HEK293 (cell line): ENCODE data around the gene TMEM187.

ENCODE experiments used
- EGR2 ChIP-seq: fragments of 450-650 bp; formaldehyde crosslinking; IDR thresholded peaks from 2 replicates; pipeline ENCODE4 v1.5.1; 2016; ENCODE audit warnings: low read depth, missing biosample characterization, missing genetic modification characterization
- GLIS2 ChIP-seq: fragments of 450-650 bp; formaldehyde crosslinking; IDR thresholded peaks from 2 replicates; pipeline ENCODE4 v1.5.1; 2016; ENCODE audit warnings: missing biosample characterization, missing genetic modification characterization
- IKZF3 ChIP-seq: fragments of 450-650 bp; IDR thresholded peaks from 2 replicates; pipeline ENCODE4 v1.5.0; 2018; ENCODE audit warnings: missing biosample characterization, mild to moderate bottlenecking, missing genetic modification characterization, moderate library complexity
- KLF1 ChIP-seq: fragments of 450-650 bp; formaldehyde crosslinking; IDR thresholded peaks from 2 replicates; pipeline ENCODE4 v1.5.1; 2016; ENCODE audit warnings: missing biosample characterization, missing genetic modification characterization
- KLF10 ChIP-seq: fragments of 450-650 bp; IDR thresholded peaks from 2 replicates; pipeline ENCODE4 v1.5.1; 2018; ENCODE audit warnings: missing biosample characterization, mild to moderate bottlenecking, missing genetic modification characterization
- KLF8 ChIP-seq: fragments of 450-650 bp; formaldehyde crosslinking; IDR thresholded peaks from 2 replicates; pipeline ENCODE4 v1.5.1; 2016; ENCODE audit warnings: missing biosample characterization, missing genetic modification characterization
- MEIS1 ChIP-seq: sonication (generic); formaldehyde crosslinking; IDR thresholded peaks from 2 replicates; pipeline ENCODE4 v1.8.1; 2022; ENCODE audit warnings: missing genetic modification reagents, mild to moderate bottlenecking, borderline replicate concordance
- SCRT2 ChIP-seq: fragments of 450-650 bp; formaldehyde crosslinking; IDR thresholded peaks from 2 replicates; pipeline ENCODE4 v1.5.1; 2016; ENCODE audit warnings: missing biosample characterization, missing genetic modification characterization
- SP7 ChIP-seq: fragments of 450-650 bp; formaldehyde crosslinking; IDR thresholded peaks from 2 replicates; pipeline ENCODE4 v1.5.1; 2016; ENCODE audit warnings: missing biosample characterization, missing genetic modification characterization
- TRIM28 ChIP-seq: IDR thresholded peaks from 2 replicates; pipeline ENCODE4 v1.6.1; 2011; ENCODE audit warnings: low read length, control low read depth, borderline replicate concordance
- ZBTB1 ChIP-seq: fragments of 450-650 bp; formaldehyde crosslinking; IDR thresholded peaks from 2 replicates; pipeline ENCODE4 v1.5.1; 2016; ENCODE audit warnings: missing biosample characterization, missing genetic modification characterization
- ZBTB8A ChIP-seq: fragments of 450-650 bp; formaldehyde crosslinking; IDR thresholded peaks from 2 replicates; pipeline ENCODE4 v1.5.1; 2016; ENCODE audit warnings: missing biosample characterization, missing genetic modification characterization
- ZNF10 ChIP-seq: fragments of 450-650 bp; formaldehyde crosslinking; IDR thresholded peaks from 2 replicates; pipeline ENCODE4 v1.5.1; 2017; ENCODE audit warnings: missing biosample characterization, missing genetic modification characterization
- ZNF132 ChIP-seq: fragments of 450-650 bp; formaldehyde crosslinking; IDR thresholded peaks from 2 replicates; pipeline ENCODE4 v1.5.1; 2017; ENCODE audit warnings: missing biosample characterization, missing genetic modification characterization, borderline replicate concordance
- ZNF174 ChIP-seq: fragments of 450-650 bp; formaldehyde crosslinking; IDR thresholded peaks from 2 replicates; pipeline ENCODE4 v1.5.0; 2017; ENCODE audit warnings: missing biosample characterization, mild to moderate bottlenecking, missing genetic modification characterization
- ZNF211 ChIP-seq: fragments of 450-650 bp; formaldehyde crosslinking; IDR thresholded peaks from 2 replicates; pipeline ENCODE4 v1.5.1; 2016; ENCODE audit warnings: low read depth, missing biosample characterization, missing genetic modification characterization
- ZNF223 ChIP-seq: fragments of 450-650 bp; formaldehyde crosslinking; IDR thresholded peaks from 2 replicates; pipeline ENCODE4 v1.5.1; 2016; ENCODE audit warnings: missing biosample characterization, missing genetic modification characterization
- ZNF24 ChIP-seq: fragments of 450-650 bp; formaldehyde crosslinking; IDR thresholded peaks from 2 replicates; pipeline ENCODE4 v1.5.1; 2016; ENCODE audit warnings: missing biosample characterization, missing genetic modification characterization
- ZNF280D ChIP-seq: fragments of 450-650 bp; formaldehyde crosslinking; IDR thresholded peaks from 2 replicates; pipeline ENCODE4 v1.5.1; 2016; ENCODE audit warnings: missing biosample characterization, missing genetic modification characterization
- ZNF362 ChIP-seq: fragments of 450-650 bp; formaldehyde crosslinking; IDR thresholded peaks from 2 replicates; pipeline ENCODE4 v1.5.1; 2016; ENCODE audit warnings: missing biosample characterization, missing genetic modification characterization
- ZNF510 ChIP-seq: fragments of 450-650 bp; formaldehyde crosslinking; IDR thresholded peaks from 2 replicates; pipeline ENCODE4 v1.5.1; 2018; ENCODE audit warnings: mild to moderate bottlenecking, missing genetic modification characterization, missing biosample characterization; ENCODE audit not compliant: insufficient replicate concordance
- ZNF518A ChIP-seq: fragments of 450-650 bp; formaldehyde crosslinking; conservative IDR thresholded peaks from 2 replicates; pipeline ENCODE4 v1.5.1; 2016; ENCODE audit warnings: low read depth, missing biosample characterization, missing genetic modification characterization
- ZNF529 ChIP-seq: fragments of 450-650 bp; formaldehyde crosslinking; IDR thresholded peaks from 2 replicates; pipeline ENCODE4 v1.5.1; 2017; ENCODE audit warnings: missing genetic modification characterization, missing biosample characterization; ENCODE audit not compliant: insufficient replicate concordance
- ZNF624 ChIP-seq: fragments of 450-650 bp; formaldehyde crosslinking; IDR thresholded peaks from 2 replicates; pipeline ENCODE4 v1.5.1; 2017; ENCODE audit warnings: missing biosample characterization, missing genetic modification characterization
- ZNF639 ChIP-seq: fragments of 450-650 bp; formaldehyde crosslinking; IDR thresholded peaks from 2 replicates; pipeline ENCODE4 v1.5.1; 2016; ENCODE audit warnings: missing biosample characterization, missing genetic modification characterization
- ZNF645 ChIP-seq: fragments of 450-650 bp; formaldehyde crosslinking; IDR thresholded peaks from 2 replicates; pipeline ENCODE4; 2016; ENCODE audit warnings: missing biosample characterization, missing genetic modification characterization
- ZNF701 ChIP-seq: fragments of 450-650 bp; formaldehyde crosslinking; IDR thresholded peaks from 2 replicates; pipeline ENCODE4 v1.5.1; 2016; ENCODE audit warnings: missing biosample characterization, missing genetic modification characterization
- ZNF707 ChIP-seq: fragments of 450-650 bp; formaldehyde crosslinking; IDR thresholded peaks from 2 replicates; pipeline ENCODE4 v1.5.1; 2016; ENCODE audit warnings: missing biosample characterization, missing genetic modification characterization
- ZNF777 ChIP-seq: fragments of 450-650 bp; formaldehyde crosslinking; IDR thresholded peaks from 2 replicates; pipeline ENCODE4 v1.5.1; 2017; ENCODE audit warnings: missing biosample characterization, missing genetic modification characterization, borderline replicate concordance
- ZSCAN16 ChIP-seq: fragments of 450-650 bp; formaldehyde crosslinking; IDR thresholded peaks from 2 replicates; pipeline ENCODE4 v1.5.1; 2016; ENCODE audit warnings: missing biosample characterization, missing genetic modification characterization

Gene TMEM187

GRCh38 chrX:153953342-153953830 is 19.2 kb upstream of the TMEM187 start (continued):
- TF ChIP-seq IKZF3 (tag by site-specific recombination), result 0 out of 2 replicates have a peak, but pooled peaks have one; percentile 23
- TF ChIP-seq ZNF701, result no peak
- TF ChIP-seq ZNF223 (tag by site-specific recombination), result no peak
- TF ChIP-seq ZNF132 (tag by site-specific recombination), result no peak
- no peak for TF ChIP-seq ZNF645 (tag by site-specific recombination)
- no peak for TF ChIP-seq TRIM28
- peak; percentile 58; the same call in 1 of the 2 replicates for TF ChIP-seq ZBTB8A
- peak; percentile 52; the same call in 1 of the 2 replicates for TF ChIP-seq ZNF639 (tag by site-specific recombination)
- TF ChIP-seq KLF8, result peak; percentile 85; the same call in 1 of the 2 replicates
- no peak for TF ChIP-seq MEIS1 (CRISPR knock-in tag)
- no peak for TF ChIP-seq ZNF624 (tag by site-specific recombination)
- TF ChIP-seq KLF1 (tag by site-specific recombination), result peak; percentile 80; the same call in 1 of the 2 replicates
- peak; percentile 95 for TF ChIP-seq SCRT2 (tag by site-specific recombination)
- 0 out of 2 replicates have a peak, but pooled peaks have one; percentile 45 for TF ChIP-seq ZNF10
- TF ChIP-seq ZNF362 (tag by site-specific recombination), result no peak
- peak; percentile 79 for TF ChIP-seq EGR2 (tag by site-specific recombination)
- TF ChIP-seq ZSCAN16 (tag by site-specific recombination), result no peak
- 0 out of 2 replicates have a peak, but pooled peaks have one; percentile 13 for TF ChIP-seq ZNF707 (tag by site-specific recombination)
- TF ChIP-seq ZBTB1, result no peak
- TF ChIP-seq ZNF24 (tag by site-specific recombination), result no peak
- TF ChIP-seq ZNF518A, result no peak
- TF ChIP-seq SP7 (tag by site-specific recombination), result peak; percentile 32; the same call in 1 of the 2 replicates
- TF ChIP-seq ZNF211 (tag by site-specific recombination), result no peak
- TF ChIP-seq KLF10 (tag by site-specific recombination), result no peak
- TF ChIP-seq ZNF174, result no peak
- peak; percentile 98 for TF ChIP-seq GLIS2 (tag by site-specific recombination)
- no peak for TF ChIP-seq ZNF280D (tag by site-specific recombination)
- TF ChIP-seq ZNF510, result no peak
- no peak for TF ChIP-seq ZNF529 (tag by site-specific recombination)
- no peak for TF ChIP-seq ZNF777
